Activated CD8-positive, alpha-beta memory T cell treated with anti-CD3 and anti-CD28 coated beads, Interleukin-2, amount 50 U/mL, for 1 hour (primary cell): ENCODE data around the gene MAP7.
"Not testable (repeated sequence)": the region's sequence is repeated elsewhere in the genome, so short reads cannot be mapped to it uniquely, and the experiment has no call there.

ENCODE experiments used
- DNase-seq: peaks from one replicate; pipeline ENCODE4 v3.0.0-alpha.2; 2020; ENCODE audit errors: extremely low read depth

Gene MAP7

DNA sequence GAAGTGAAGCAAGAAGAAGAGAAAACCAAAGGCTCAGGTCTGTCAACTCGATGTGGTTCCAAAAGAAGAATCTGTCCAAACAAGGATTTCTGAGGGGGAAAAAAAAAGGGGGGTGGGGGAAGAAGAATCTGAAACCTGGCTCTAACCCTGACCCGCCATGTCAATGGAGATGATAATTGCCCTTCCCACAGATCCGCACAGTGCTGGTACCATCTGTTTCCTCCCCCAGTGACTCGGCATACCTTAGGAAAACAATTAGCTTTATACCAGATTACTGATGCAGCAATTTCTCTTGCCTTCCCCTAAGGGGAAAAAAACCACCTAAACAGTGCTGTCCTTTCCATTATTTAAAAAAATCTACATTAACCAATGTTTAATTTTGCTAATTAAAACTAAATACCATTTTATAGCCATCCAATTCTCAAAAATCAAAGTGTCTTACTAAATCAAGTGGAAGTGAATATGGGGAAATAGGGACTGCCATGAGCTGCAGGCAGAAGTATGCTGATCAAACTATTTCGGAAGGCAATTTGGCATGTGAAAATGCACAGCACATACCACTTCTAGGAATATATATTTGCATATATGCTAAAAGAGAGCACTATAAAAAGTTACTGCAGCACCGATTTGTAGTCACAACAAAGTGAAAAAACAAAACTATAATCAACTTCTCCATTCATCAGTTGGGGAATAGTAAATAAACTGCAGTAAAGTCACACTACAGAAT, 46.8 kb downstream of the MAP7 start:
- DNase-seq: no peak

DNA sequence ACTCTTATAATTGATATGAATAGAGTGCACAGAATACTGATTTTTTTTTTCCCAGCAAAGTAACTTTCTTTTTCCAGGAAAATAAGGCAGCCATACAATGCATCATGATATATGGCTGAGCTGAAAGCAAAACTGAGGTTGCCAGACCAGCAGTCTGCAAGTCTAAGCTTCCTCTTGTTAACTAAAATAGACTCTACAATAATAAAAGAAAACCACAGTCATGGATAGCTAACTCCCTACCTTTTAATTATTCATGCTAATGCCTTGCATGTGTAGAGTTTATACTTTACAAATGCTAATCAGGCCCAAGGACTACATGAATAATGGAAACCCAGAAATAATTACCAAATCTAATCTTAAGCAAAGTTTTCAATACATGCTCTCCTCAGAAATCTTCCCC, 47.4 kb downstream of the MAP7 start:
- no peak for DNase-seq

DNA sequence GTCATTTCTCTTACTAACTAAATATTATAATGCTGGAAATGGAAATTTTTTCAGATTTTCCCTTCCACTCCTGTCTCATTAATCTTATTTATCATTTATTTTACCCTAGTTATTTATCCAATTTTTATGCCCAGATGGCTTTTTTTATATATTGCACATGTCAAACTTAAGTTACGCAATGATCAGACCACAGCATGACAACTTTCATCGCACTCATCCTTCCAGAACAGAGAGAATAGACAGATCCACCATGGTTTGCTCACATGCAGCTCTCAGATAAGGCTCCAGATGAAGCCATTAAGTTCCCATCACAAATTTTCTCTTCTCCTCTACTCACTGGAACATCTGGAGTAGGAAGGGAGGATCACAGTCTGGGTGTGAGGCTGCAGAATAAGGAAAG, 48.7 kb downstream of the MAP7 start:
- no peak for DNase-seq

DNA sequence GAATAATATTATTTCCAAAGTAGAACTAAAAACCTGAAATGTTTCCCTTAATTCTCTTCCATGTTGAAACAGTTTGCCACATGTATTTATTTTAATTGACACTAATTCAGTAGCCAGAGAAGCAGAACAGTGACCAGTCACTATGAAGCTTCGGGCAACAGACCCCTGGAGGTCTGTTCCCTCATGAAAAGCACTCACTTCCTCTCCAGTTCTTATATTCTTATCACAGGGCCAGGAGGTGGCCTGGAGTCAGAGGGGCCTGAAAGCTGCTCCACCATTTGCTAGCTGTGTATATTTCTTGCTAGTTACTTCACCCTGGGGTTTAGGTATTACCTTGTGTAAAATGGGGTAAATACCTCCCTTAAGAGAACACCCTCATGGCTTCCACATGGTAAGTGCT, 49.1 kb downstream of the MAP7 start:
- no peak for DNase-seq

DNA sequence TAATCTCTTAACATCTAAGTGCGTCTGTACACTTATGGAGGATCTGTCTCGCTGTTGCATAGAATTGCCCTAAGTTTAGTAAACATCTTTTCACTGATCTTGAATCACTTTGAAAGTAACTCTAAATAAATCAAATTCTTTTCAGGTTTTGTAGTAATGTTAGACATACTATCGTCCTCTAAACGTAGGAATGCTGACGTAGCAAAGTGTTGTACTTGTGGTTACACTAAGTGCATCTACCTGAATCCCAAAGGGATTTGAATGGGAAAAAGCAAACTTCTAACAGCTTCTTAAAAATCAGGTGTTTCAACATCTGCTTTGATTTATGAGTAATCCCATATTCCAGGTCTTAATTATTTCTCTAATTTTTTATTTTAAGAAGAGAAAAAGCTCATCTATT, 49.8 kb downstream of the MAP7 start:
- DNase-seq: no peak

DNA sequence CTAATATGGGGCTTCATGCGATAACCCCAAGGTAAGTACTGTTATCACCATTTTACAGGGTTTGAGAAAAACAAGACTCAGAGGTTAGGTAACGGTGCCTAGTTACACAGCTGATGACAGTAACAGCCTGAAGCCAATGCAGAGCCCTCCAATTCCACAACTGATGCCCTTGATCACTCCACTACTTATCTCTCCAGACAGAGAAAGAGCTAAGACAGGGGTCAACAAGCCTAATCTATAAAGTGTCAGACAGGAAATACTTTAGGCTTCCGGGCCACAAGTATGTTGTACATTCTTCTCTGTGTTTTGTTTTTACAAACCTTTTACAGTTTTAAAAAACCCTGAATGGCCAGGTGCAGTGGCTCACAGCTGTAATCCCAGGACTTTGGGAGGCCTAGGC, 50.9 kb downstream of the MAP7 start:
- DNase-seq: no peak

DNA sequence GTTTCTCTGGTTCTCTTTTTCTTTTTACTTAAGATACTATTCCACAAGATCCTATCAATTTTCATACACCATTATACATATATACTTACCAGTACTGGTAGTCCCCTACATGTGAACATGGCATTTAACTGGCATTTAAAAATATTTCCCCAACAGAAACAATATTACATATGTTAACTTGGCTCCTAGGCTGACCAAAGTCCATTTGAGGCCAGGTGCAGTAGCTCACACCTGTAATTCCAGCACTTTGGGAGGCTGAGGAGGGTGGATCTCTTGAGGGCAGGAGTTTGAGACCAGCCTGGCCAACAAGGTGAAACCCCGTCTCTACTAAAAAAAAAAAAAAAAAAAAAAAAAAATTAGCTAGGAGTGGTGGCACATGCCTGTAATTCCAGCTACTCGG, 53.8 kb downstream of the MAP7 start:
- DNase-seq: not testable (repeated sequence)

DNA sequence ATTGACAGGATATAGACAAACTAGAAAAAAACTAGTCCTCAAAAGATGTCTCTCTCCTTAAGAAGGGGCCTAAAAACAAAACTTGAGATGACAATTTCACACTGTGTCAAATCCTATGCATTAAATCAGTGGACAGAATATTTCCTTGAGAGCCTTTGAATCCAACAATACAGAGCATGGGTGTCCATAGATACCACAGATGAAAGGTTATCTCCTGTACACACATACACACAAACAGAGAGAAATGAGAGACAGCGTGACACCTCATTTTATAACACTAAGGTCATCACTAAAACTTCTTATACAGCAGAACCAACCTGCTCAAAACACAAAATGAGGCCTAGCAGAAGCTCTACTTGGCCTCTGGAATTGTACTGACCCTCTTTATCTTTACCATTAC, 55.5 kb downstream of the MAP7 start:
- DNase-seq: no peak

DNA sequence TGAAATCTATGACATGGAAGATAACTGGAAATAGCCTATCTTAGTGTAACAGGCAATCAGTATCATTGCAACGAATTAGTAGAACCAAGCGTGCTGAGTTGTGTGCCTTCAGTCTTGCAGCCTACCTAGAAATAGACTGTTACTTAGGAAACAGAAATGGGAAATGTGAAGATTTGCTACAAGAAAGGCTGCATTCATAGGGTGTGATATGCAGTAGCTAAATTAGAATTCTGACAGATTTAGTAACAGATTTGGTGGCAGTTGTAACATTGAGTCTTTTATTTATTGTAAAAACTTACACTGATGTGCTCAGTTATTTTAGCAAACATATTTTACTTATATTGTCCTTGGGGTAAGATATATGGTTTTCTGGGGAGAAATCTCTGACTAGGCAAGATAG, 56.2 kb downstream of the MAP7 start:
- no peak for DNase-seq

DNA sequence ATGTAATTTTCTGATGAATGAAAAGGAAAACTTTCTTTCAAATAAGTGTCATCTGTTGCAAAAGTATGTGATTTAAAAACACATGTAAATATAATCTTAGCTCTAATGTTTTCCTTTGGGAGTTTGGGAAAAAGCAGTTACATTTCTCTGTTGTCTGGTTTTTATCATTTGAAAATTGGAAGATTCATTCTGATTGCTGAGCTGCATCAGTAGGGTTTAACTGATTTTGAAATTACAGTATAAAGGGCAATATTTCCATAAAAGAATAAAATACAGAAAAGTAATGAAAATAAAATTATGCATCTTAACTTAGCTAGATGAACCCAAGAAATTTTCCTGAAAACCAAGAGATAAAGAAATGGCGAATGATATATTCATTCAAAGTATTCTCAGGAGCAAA, 57.8 kb downstream of the MAP7 start:
- DNase-seq: no peak

DNA sequence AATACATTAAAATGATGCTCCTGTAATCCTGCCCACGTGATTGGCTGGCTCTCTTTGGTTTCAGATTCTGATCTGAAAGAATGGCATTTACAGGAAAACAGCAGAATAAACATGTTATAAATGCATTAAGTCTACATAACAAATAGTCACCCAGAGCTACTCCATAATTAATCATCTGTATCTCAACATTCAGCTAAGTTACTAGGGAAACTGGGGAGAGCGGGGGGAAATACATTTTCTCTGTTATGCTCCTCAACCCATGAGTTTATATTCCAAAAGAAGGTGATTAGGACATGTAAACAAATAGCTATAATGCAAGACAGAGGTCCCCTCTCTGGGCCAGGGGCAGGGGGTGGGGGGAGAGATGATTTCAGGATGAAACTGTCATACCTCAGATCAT, 58.5 kb downstream of the MAP7 start:
- no peak for DNase-seq

DNA sequence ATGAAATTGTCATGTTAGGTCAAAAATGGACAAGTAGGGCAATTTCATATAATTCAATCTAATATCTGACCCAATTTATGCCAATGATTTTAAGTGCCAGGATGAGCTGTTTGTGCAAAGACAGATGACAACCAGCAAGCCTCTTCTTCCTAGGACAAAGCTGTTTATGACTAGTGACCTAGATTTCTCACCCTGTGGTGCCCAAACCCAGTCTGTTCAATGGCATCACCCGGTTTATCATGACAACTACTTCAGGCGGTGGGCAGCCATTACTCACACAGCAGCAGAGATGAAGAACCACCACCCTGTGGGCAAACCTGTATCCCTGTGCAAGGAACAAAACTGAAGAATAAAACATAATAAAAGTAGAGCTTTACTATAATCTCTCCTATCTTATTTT, 59.0 kb downstream of the MAP7 start:
- DNase-seq: no peak

DNA sequence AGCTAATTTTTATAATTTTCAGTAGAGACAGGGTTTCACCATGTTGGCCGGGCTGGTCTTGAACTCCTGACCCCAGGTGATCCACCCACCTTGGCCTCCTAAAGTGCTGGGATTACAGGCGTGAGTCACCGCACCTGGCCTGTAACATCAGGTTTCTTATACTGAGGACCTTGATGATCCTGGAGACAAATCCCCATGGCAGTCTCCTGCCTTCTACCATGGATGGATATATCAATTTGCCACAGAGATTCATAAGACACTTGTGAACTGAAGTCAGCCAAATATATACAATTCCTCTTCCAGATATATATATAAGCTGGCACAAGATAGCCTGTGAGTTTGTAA, 60.6 kb downstream of the MAP7 start:
- not testable (repeated sequence) for DNase-seq

DNA sequence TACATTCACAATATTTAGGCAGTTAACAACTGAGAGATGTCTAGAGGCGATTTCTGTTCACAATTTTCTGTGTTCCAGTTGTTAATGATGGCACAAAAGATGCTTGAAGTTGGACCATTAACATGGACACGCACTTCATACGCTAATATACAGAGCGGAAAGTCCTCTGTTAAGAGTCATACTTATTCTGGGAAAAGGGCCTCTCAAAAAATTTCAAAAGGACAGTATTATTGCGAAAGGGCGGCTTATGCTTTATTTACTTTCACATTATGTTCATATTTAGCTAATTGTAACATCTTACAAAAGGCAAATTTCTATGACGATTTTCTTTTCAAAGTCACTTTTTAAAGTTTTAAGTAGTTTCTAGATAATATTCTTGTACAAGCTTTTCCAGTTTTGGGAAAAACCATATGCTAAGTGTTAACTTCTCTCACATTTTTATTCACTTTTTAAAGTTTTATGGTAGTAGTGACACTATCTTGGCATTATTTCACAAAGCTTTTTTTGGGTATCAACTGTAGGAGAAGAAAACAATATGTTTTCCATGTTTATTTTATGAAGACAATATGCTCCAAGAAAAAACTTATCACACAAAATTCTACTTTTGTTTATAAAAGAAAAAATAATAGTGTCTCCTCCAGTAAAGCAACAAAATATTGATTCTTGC, 62.3 kb downstream of the MAP7 start:
- DNase-seq: no peak

DNA sequence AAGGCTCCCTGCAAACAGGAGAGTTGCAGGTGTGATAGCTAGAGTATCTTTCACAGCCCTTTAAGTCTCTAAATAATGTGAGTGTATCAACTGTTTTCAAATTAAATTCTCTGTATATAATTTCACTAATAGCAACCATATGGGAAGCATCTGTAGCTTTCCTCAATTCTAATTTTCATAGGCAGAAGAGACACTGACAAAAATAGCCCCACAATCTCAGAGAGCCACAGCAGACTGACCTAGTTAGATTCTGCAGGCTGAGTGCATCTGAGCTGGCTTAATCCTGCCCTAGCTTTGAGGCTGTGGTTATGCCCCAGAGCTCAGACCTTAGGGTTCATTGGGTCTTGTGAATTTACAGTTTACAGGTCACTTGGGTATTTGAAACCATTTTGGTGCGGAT, 63.9 kb downstream of the MAP7 start:
- no peak for DNase-seq

DNA sequence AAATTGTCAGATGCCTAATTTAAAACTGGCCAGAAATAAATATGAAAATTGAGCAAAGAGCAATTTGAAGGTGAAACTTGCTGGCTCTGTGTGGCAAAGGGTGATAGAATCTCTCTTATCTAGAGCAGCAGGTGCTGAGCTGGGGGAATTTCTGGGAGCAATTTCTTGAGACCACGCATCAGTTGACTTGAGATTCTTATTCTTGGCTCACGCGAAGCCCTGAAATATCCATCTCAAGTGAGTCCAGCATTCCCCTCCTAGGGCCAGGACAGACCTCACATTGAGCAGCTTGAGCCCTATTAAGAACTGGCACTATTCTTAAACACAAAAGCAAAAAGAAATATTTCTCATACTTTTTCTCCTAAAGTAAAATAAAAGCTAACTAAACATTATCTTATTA, 66.3 kb downstream of the MAP7 start:
- DNase-seq: no peak

DNA sequence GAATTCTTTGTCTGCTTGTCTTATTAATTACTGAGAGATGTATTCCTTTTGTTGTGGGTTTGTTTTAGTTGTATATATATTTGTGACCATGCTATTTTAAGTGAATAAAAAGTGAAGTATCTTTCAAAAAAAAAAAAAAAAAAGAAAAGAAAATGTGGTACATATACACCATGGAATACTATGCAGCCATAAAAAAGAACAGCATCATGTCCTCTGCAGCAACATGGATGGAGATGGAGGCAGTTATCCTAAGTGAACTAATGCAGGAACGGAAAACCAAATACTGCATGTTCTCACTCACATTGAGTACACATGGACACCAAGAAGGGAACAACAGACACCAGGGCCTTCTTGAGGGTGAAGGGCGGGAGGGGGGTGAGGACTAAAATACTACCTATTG, 67.2 kb downstream of the MAP7 start:
- not testable (repeated sequence) for DNase-seq

DNA sequence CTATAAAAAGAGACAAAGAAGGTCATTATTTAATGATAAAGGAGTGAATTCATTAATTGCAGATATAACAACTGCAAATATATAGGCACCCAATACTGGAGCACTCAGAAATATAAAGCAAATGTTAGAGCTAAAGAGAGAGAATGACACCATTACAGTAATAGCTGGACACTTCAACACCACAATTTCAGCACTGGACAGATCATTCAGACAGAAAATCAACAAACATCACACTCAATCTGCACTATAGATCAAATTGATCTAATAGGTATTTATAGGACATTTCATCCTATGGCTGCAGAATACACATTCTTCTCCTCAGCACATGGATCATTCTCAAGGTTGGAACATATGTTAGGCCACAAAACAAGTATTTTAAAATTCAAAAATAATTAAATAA, 72.7 kb downstream of the MAP7 start:
- no peak for DNase-seq

DNA sequence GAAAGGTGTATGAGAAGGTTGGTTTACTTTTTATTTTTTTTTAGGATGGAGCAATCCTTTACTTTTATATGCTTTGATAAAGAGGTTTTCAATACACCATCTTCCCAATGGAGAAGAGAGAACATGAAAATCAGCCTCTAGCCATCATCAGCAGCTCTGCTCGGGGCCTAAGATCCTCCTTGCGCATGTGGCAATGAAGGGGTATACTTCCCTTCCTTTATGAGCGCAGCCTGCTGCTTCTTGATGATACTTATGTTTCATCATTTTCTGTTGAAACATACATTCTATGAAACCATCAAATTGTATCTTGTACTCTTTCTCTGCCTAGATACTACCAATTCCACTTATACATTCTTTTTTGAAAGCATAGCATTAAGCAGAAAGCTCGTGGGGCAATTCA, 74.5 kb downstream of the MAP7 start:
- no peak for DNase-seq

DNA sequence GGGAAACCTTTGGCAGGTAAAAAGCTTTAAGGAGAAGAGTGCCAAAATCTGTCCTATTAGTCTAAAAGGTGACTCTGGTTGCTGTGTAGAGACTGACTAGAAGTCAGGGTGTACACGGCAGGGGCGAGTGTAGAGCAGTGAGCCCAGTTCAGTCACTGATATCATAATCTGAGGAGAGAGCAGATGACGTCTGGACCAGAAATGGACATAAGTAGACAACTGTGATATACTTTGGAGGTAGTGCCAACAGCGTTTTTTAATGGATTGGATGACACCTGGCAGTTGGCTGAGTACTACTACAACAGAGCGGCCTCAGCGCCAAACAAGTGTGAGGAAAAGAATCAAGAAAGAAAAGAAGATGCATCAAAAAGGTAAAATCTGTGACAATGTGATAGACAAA, 76.0 kb downstream of the MAP7 start:
- DNase-seq: no peak

DNA sequence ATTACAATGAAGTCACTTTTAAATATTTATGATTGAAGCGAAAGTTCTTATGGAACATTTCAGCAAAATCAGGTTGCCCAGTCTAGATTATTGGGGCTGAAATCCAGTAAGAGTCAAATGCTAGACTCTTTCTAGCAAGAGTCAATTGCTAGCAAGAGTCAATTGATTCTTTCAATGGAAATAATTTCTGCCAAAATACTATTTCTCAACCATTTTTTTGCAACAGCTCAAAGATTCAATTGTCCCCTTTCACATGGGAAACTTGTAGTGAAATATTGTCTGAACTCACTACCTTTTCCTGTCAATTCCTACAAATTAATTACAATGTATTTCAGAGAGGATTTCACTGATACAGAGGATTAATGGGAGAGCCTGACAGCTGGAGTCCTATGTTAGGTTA, 78.3 kb downstream of the MAP7 start:
- no peak for DNase-seq

DNA sequence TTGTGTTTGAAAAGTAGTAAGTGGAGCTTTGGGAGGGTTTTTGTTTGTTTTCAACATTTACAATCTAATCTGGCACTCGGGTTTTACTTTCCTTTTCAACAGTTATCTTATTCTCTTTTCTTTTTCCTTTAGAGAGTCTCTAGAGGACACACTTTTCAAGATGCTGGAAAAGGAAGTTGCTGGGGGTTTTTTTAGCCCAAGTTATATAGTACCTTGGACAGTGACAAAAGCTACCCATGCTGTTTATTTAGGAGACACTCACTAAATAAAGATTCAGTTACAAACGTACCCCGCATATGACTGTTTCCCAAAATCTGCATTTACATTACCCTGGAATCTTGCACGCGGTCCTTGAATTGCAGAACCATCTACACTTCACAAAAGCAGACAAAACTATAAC, 78.8 kb downstream of the MAP7 start:
- DNase-seq: no peak

DNA sequence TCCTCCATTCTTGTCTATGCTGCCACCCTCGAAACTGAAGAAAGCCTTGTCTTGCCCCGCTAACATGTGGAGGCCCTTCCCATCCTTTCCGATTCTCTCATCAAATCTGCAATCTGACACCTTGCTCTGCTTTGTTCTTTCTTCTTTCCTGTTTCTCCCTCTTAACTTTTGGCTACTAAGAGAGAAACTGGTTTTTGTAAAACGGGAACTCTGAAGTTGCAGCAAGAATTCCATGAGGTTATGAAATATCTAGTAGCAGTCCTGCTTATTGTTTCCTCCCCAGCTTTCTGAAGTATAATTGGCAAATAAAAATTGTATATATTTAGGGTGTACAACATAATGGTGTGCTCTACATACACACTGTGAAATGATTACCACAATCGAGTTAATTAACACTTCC, 80.2 kb downstream of the MAP7 start:
- no peak for DNase-seq

DNA sequence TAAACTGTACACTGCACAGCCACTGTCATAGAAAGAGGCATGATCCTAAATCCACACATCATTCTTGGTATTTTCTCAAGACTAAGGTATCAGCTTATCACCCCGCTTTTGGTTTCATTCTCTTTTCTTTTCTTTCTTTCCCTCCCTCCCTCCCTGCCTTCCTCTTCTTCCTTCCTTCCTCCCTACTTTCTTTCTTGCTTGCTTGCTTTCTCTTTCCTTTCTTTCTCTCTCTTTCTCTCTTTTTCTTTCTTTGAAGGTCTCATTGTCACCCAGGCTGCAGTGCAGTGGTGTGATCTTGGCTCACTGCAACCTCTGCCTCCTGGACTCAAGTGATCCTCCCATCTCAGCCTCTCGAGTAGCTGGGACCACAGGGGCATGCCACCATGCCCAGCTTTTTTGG, 81.1 kb downstream of the MAP7 start:
- DNase-seq: no peak
